GM10266 (cell line): Measurements from ENCODE around the gene AIP.

Source experiments
- DNase-seq: peaks from one replicate; pipeline ENCODE4 v3.0.0; 2012; ENCODE audit errors: extremely low spot score
- TF ChIP-seq, protein P1 (sequence below): IDR thresholded peaks from 2 replicates; pipeline ENCODE4 v1.5.1; 2012; ENCODE audit warnings: mild to moderate bottlenecking, low read depth; ENCODE audit not compliant: control insufficient read depth, insufficient read depth; ENCODE audit errors: missing control alignments

Gene AIP

DNA sequence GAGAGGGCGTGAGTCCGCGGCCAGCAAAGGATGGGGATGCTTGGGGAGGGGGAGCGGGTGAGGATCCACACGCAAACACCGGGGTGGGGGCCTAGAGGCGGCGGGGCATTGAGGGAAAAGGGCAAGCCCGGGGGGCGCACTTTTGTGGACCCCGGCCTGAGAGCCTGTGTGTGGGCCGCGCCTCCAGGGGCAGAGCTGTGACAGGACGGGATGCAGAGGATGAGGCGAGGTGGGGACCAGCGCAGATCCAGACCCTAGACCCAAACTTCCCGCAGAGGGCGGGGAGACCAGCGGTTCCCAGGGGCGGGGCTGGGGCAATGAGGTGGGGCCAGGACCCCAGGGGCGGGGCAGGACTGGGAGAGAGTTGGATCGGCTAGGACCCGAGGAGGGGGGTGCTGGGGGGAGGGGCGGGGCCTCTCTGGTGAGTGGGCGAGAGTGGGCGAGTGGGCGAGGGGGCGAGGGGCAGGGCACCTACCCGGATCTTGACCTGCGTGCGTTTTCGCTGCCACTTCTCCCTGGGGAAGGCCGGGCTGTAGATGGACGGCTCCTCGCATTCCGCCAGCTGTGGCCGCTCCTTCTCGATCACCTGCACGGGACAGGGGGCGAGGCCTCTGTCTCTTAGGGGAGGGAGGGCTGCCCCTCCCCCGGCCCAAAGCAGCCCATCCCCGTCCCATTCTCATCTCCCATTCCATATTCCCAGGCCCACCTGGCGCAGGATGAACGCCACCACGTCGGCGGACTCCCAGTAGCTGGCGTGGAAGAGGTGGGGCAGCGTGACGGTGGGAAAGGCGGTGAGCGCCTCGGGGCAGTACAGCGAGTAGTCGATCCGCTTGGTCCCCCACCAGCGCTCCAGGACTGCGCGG, 11.8 kb downstream of the AIP start:
- no peak for DNase-seq
- TF ChIP-seq, protein P1, sequence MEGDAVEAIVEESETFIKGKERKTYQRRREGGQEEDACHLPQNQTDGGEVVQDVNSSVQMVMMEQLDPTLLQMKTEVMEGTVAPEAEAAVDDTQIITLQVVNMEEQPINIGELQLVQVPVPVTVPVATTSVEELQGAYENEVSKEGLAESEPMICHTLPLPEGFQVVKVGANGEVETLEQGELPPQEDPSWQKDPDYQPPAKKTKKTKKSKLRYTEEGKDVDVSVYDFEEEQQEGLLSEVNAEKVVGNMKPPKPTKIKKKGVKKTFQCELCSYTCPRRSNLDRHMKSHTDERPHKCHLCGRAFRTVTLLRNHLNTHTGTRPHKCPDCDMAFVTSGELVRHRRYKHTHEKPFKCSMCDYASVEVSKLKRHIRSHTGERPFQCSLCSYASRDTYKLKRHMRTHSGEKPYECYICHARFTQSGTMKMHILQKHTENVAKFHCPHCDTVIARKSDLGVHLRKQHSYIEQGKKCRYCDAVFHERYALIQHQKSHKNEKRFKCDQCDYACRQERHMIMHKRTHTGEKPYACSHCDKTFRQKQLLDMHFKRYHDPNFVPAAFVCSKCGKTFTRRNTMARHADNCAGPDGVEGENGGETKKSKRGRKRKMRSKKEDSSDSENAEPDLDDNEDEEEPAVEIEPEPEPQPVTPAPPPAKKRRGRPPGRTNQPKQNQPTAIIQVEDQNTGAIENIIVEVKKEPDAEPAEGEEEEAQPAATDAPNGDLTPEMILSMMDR: no peak

DNA sequence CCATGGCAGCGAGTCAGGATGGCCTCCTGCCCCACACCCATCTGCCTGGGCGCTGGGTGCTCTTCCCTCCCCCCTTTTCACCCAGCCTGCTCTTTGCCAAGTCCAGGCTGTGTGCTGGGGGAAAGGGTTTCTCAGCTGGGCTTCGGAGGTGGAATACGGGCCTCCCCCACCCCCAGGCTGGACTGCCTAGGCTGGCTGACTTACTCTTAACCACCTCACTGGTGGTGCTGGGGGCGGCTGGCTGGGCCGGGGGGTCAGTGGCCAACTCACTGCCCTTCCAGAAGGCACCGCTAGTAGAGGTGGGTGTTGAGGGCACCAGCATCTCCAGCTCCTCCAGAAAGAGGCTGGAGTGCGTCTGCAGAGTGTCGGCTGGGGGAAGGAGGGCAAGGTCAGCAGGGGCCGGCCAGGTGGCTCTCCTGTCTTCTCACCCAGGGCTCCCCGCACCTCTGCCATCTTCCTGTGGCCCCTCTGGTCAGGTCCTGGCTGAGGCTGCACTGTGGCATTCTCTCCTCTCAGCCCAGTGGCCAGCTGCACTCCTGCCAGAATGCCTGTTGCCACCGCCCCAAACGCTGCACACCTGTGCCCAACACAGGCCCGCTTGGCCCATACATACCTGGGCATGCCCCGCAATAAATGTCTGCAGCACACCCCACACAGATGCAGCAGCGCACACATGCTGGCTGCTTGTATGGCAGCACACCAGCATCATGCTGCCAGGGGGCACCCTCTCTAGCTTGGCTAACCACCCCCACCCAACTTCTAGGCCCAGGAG, 12.6 kb downstream of the AIP start:
- TF ChIP-seq, protein P1: no peak
- DNase-seq: no peak

DNA sequence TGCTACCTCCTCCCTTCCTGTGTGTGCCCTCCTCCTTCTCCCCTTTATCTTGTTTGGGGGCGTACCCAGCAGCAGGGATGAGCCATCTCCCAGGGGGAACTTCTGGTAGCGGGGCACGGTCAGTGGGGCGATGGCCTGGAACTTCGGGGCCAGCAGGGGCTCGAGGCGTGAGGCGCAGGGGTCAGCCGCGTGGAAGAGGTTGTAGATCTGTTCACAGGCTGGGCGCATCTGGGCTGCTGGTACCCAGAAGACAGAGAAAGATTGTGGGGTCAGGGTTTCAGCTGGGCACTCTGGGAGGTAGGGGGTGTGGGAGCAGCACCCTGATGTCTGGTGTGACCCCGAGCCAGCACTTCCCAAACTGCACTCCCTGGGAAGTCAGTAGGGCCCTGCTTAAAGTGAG, 13.3 kb downstream of the AIP start:
- TF ChIP-seq, protein P1: no peak
- no peak for DNase-seq

DNA sequence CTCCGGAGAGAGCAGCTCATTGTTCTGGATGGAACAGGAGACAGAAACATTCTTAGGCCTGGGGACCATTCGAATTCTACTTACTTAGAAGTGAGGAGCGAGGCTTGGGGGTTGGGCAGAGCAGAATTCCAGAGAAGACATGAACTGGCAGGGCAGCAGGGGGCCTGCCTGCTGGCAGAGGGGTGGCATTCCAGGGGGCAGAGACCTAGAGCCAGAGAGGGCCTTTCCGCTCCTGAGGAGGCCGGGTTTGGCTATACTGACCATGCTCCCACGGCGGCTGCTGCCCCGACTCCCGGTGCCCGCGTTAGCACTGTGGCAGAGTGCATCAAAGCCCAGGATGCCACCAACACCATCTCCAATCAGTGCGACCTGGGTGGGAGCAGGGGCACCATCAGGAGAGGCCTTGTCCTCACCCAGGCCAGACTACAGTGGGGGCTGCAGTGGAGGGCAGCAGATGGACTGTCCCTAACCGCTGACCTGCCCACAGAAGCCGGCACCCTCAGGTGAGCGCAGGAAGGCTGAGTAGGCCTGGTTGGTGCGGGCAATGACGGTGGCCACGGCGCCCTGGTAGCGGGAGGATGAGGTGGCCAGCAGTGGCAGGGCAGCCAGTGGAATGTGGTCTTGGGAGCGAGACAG, 14.9 kb downstream of the AIP start:
- no peak for DNase-seq
- TF ChIP-seq, protein P1: no peak

DNA sequence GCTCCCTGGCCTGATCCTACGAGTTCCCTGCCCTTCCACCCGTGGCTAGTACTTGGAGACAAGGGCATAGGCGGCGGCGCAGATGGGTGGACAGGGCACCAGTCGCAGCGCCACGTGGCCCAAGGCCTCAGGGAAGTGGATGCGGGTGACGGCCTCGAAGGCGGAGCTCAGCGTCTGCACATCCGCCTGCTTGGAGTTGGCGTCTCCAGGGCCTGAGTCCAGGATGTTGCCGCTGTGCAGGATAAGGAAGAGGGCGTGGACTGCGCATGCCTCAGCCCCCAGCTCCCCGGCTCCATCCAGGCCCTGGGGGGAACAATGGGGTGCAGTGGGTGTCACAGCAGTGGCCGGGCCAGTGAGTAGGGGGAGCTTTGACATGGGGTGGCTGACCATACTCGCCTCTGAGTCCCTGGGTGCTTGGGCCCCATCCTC, 15.7 kb downstream of the AIP start:
- TF ChIP-seq, protein P1: no peak
- no peak for DNase-seq

DNA sequence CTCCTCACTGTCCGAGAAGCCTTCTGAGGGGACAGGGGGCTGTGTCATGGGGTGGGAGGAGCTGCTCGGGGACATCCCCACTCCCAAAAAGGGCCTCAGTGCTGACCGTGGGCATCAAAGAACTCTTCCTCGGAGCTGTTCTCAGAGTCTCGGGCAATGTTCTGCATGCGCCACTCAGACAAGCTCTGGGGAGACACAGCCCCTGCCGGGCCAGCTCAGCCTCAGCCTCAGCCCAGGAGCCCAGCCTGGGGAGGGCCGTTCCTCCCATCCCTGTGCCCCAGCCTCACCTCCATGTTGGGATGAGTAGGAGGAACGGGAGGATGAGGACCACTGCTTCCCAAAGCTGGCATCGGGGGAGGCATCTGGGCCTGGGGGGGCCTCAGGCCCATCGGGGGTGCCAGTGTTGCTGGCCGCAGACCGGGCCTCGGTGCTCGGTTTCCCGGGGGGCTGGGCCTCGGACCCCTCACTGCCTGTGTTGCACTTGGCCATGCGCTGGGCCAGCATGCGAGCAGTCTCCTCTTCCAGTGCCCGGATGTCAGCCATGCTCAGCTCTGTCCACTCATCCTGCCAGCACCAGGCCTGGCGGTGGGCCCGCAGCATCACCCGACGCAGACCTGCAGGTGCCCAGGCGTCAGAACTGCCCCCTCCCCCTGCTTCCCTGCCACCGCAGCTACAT, 17.1 kb downstream of the AIP start:
- TF ChIP-seq, protein P1: no peak
- no peak for DNase-seq
